Left lobe of liver (tissue), 2 donors: ENCODE data around the gene LAMA5. TPM values are rescaled to one million over a fixed set of nuclear protein-coding genes. Genes with fewer than 3 reads are reported as not detected.
A peak's percentile ranks its signal among the peaks of the same experiment; 100 is the strongest.

ENCODE experiments used
- ATAC-seq: fragments of 200-7000 bp; cut with Tn5 transposase; one replicate; pipeline ENCODE4 v1.9.1; 2020; ENCODE audit warnings: mild to moderate bottlenecking, moderate library complexity
- DNase-seq: peaks from one replicate; pipeline ENCODE4 v3.0.0-alpha.2; 2020; ENCODE audit warnings: low spot score
- total RNA-seq: library from RNA; stranded (reverse); gene quantifications from one replicate; pipeline ENCODE4 v1.2.1, GENCODE V29; 2021
- donor health status: DM: no; HTN: no; CAD: no; lungs with moderate emphysema.
- donor health status: DM: no; HTN: yes; CAD: no.

Gene LAMA5
- total RNA-seq, 1 donor from 2014 or later = 112 TPM

- DNase-seq (peak; percentile 66), ATAC-seq (peak; percentile 45)
Measured at GRCh38 chr20:62405108-62405980, 38.2 kb upstream of the LAMA5 start.

DNA sequence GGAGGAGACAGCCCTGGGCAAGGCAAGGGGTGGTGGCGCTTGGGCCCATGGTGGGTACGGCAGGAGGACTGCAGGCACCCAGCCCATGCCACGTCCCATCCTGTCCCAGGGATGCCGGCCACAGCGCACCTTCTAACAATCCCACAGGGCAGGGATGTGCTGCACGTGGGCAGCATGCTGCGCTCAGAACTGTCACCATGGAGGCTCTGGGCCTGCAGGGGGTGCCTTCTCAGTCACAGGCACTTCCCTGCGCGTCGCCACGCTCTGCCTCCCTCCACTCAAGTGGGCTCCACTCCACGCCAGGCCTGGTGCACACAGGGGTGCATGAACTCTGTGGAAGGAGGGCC, 37.6 kb upstream of the LAMA5 start:
- ATAC-seq (no peak), DNase-seq (no peak)

DNA sequence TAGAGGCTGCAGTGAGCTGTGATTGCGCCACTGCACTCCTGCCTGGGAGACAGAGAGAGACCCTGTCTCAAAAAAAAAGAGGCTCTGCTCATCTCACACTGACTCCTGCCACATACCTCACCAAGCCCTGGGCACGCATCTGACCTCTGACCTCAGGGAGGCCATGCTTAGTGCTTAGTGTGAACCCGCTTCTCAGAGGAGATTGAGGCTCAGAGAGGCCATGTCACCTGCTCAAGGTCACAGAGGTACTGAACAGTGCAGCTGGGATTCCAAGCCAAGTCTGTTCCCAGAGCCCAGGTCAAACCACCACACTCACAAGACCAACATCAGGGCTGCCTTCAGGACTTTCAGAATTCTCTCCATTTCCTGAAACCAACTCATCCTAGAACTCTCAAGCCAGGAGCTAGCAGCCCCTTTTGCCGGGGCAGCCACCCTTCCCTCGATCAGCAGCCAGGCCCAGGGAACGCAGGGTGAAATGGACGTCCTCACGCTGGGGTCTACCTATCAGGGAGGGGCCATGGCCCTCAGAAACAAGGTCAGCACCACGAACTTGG, 37.1 kb upstream of the LAMA5 start:
- ATAC-seq (no peak), DNase-seq (no peak)

DNA sequence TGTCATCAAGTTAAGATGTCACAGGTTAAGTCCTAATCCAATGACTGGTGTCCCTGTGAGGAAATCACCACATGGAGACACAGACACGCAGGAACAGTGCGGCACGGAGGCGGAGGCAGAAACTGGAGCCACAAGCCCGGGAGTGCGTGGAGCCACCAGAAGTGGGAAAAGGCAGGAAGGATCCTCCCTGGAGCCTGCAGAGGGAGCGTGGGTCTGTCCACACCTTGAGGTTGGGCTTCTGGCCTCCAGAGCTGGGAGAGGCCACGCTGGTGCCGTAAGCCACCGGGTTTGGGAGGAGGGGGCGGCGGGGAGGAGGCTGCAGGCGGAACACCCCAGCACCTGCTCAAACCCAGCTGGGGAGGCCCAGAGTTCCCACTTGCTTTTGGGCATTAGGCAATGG, 36.2 kb upstream of the LAMA5 start:
- no peak for ATAC-seq

DNA sequence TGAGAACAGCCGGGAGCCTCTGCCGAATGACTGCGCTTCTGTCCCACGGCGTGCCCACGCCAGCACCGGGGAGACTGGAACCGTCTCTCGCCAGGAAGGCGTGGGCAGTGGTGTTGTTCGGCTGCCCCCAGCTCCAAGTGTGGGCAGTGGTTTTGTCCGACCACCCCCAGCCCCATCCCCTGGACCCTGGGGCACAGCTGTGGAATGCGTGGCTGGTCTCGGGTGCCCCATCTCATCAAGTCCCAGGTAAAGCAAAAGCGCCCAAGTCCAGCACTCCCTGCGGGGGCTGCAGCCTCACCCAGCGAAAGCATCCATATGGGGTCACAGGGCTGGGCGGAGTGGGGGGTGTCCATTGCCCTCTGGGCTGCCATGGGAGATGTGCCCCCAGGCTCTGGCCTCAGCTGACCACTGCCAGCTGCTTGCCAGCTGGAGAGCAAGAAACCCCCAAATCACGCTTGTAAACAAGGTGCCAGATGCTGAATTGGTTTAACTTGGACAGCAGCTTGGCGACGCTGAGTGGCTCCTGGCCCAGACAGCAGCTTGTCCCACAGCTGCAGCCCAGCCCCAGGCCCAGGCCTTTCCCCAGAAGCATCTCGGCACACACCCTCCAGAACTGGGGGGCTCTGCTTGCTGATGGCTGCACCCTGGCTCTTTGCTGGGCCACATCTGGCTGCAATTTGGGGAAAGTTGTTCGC, 35.5 kb upstream of the LAMA5 start:
- DNase-seq (no peak), ATAC-seq (no peak)

More for the DNA sequence above, 36.2 kb upstream of the LAMA5 start:
- DNase-seq = no peak

DNA sequence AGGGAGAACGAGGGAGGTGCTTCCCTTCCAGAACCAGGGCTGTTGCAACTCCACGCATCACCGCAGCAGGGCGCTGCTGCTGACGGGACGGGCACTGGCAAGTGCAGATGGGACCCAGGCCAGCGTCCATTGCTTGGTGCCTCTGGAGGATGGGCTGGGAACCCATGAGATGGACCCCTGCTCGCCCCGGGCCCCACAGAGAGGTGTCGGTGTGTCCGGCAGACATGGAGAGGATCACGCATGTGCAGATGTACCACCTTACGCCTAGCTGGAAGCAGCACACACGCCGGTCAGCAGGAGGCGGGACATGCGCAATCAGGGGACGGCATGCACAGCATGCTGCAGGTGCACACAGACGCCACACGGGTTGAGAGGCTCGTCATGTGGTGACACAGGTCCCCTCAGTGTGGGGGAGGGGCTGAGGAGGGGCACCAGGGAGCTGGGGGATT, 34.2 kb upstream of the LAMA5 start:
- ATAC-seq = no peak
- no peak for DNase-seq

DNA sequence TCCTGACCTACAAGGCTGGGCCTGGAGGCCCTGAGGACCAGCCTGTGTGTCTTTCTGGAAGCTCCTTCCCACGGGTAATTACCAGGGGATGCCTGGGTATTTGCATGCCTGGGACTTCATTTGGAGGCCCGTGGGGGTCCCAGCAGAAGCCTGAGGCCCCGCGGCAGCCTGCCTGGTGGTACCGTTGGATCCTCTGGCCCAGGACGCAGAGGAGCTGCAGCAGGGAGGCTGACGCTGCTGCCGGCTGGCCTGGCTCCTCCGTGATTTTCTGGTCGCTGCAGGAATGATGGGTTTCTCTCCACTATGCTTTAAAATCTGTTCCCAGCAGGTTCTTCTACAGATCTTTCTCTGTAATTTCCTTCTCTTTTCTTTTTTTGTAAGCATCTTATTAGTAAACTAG, 33.4 kb upstream of the LAMA5 start:
- DNase-seq (no peak), ATAC-seq (no peak)

GRCh38 chr20:62400021-62400420, 32.9 kb upstream of the LAMA5 start:
- ATAC-seq (no peak), DNase-seq (no peak)

GRCh38 chr20:62398120-62398821, 31.2 kb upstream of the LAMA5 start:
- DNase-seq (no peak), ATAC-seq (no peak)

DNA sequence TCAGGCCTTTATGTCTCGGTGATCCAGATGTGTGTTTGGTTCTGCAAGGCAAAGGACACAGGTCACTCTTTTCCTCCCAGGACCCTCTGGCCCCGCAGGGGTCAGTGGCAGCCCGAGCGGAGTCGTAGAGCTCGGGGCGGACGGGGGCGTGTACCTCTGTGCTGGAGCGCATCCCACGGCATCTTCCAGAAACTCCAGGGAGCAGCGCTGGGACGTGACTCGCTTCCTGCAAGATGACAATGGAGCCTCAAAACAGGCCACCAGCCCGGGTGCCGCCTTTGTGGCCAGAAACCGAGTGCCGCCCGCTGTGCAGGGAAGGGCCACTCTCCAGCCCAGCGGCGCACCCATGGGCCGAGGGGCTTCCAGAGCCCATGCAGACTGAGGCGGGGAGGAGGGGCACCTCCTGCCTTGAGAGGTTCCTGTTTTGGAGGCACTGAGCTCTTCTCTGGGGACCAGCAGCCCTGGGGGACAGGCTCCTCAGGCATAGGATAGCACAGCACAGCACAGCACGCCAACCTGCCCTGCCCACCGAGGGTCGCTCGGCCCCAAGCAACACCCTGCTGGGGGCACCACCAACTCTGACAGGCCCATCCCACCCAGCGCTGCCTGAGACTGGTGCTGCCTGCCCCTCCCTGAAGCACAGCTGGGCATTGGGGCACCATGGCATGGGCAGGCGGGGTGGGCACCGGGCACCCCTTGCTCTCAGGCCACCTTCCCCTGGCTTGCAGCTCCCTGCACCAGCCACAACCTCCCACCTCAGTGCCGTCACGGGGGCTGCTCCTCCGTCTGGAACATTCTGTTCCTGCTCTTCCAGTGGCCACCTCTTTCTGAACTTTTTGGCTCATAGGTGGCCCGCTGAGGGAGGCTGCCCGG, 29.5 kb upstream of the LAMA5 start:
- ATAC-seq (no peak), DNase-seq (no peak)

DNA sequence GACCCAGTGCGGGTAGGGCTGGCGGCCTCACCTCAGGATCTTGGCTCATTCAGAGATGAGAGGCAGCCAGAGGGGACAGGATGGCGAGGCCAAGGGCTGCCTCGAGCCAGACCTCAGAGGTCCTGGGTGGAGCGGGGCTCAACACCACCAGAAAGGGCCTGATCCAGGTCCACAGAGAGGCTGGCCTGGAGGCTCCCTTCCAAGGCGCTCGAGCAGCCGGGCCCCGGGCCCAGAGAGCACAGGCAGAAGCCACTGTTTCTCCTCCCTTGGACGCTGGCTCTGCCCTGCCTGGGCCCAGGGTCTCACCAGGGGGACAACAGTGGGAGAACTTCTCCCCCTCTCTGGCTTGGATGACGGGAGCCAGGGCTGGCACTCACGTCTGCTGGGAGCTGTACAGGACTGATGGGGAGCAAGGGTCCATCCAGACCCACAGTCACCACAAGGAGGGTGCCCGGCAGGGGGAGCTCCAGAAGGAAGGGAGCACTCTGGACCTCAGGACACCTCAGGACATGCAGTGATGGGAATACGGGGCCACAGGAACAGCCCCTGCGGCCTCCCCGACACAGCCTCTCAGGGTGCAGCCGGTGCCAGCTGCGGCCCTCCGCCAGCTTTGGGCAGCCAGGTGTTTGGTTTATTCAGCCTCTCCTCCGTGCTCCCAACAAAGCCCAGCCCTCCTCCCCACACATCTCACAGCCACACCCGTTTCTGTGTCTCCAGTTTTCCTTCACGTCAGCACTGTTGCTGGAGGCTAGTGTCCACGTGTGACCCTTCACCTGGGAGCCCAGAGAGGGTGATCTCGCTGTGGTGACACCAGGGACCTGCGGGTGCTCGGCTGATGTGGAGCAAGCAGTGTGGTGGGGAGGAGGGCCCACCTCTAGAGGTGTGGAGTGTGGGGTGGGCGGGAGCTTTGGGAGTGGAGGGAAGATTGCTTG, 28.5 kb upstream of the LAMA5 start:
- ATAC-seq = no peak
- no peak for DNase-seq

- no peak for ATAC-seq
- DNase-seq = no peak
Measured at GRCh38 chr20:62394248-62395245, 27.4 kb upstream of the LAMA5 start.

GRCh38 chr20:62393830-62394229, 26.7 kb upstream of the LAMA5 start:
- no peak for ATAC-seq
- DNase-seq = no peak

DNA sequence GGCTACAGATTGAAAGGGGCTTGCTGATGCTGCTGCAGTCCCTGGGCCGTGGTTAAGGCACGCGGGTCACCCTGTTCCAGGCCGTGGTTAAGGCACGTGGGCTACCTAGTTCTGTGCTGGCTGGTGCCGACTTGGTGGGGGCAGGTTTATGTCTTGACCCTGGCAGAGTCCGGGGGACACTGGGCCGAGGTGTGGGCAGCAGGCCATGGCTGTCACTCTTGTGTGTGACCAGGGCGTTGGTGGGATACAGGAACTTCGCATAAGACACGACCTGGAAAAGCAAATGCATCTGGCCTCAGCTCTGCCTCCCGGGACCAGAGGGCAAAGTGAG, 26.2 kb upstream of the LAMA5 start:
- ATAC-seq = no peak
- DNase-seq = no peak

DNA sequence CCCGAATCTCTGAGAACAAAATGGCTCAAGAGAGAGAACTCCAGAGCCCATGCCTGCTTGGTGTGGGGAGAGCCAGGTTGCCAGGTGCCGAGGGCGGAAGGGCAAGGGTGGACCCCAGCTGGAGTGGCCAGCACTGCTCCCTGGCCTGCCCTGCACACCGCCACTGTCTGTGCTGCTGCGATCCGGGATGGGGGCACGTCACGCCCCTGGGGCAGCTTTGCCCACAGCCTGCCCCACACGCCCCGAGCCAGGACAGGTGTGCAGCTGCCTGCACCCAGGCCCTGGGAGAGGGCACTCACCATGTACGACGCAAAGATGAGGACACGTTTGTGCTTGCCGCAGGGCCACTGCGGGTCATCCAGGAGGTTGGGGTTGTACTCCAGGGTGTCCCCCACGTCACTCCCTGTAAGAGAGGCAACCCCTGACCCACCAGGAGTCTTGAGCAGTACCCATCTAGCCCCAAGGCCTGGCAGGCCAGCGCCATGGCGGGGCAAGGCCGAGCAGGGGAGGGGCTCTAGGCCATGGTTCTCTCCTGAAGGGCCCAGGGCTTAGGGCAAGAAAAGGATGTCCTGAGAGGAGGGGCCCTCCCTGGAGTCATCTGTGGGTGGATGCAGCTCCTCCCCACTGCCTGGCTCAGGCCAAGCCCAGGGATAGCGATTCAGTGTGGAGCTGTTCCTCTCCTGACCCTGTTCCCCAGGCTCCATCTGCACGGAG, 25.7 kb upstream of the LAMA5 start:
- DNase-seq (no peak), ATAC-seq (no peak)

DNA sequence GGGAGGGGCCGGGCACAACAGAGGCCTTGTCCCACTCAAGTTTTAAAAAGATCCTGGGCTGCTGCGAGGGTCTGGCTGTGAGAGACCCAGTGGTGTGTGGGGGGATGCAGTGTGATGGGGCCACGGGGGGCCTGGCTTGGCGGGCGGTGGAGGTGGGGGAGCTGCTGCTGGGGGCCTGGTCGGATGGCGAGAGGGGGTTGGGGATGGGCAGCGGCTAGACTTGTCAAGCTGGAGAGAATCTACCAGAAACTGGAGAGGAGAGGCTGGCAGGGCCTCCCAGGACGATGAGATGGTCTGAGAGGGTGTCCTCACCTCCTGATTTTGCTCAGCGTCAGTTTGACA, 24.9 kb upstream of the LAMA5 start:
- no peak for ATAC-seq
- DNase-seq = no peak

- peak; percentile 75 for ATAC-seq
- DNase-seq = peak; percentile 89
Measured at GRCh38 chr20:62391165-62392076, 24.3 kb upstream of the LAMA5 start.
